ENCODE measurements around the gene NKX6-2.

The NKX6-2 gene

DNA sequence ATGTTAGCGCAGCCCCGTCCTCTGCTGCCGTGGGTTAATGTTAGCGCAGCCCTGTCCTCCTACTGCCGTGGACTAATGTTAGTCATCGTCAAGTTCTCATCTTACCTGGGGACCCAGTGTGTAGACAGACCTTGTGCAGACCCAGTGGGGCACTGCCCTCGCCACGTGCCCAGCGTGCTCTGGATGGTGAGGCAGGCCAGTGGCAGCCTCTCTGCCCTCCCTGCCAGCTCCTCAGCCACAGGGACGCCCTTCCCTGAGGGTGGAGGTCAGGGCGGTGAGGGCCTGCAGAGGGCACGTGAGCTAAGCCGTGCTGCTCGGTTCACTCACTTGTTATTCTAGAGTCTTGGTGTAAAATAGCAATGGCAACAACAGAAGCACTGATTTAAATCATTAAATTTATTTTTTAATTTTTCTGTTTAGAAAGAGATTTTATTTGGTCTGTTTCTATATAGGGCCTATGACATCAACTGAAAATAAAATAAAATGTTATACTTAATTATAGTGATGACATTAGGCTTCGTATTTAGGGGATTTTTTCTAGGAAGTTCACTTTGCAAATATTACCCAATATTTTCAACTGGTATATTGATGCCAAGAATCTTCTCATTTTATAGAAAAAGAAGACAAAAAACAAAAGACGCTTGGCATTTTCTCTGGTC is 48.4 kb downstream of the NKX6-2 start:
- no peak for DNase-seq (ENCODE audit: low read depth)

GRCh38 chr10:132735923-132736391 is 50.0 kb downstream of the NKX6-2 start:
- DNase-seq (ENCODE audit: low read depth), result no peak

DNA sequence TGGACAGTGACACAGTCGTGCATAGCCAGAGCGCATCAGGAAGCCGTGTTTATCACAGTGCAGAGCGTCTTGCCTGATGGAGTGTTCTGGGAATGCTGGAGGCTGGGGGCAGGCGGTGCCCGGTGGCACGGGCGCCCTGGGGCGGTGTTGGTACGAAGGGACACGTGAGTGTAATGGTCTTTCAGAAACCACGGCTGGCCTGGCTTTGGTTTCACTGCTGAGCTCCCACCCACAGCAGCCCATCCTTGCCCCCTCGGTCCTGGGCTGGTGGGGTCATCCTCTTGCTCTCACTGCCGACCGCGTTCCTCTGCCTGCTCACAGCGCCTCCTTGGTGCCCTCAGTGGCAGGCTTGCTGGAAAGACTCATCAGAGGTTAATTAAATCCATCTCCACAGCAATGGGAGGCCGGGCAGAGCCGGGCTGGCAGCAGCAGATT is 50.6 kb downstream of the NKX6-2 start:
- DNase-seq (ENCODE audit: low read depth), result no peak

GRCh38 chr10:132733926-132734325 is 52.0 kb downstream of the NKX6-2 start:
- no peak for DNase-seq (ENCODE audit: low read depth)
